Fibroblast of skin of abdomen (primary cell): ENCODE results near the gene OGDH. TPM values are rescaled to one million over a fixed set of nuclear protein-coding genes. Genes with fewer than 3 reads are reported as not detected.
"Not testable (repeated sequence)": the region's sequence is repeated elsewhere in the genome, so short reads cannot be mapped to it uniquely, and the experiment has no call there.

Experiments used
- DNase-seq: peaks from one replicate; pipeline ENCODE4 v3.0.0-alpha.2; 2013
- polyA plus RNA-seq, 2 experiments: library from polyadenylated mRNA; unstranded; fragments of 120-200 nt; gene quantifications; one replicate each; pipeline ENCODE4 v1.2.1, GENCODE V29; 2013; ENCODE audit not compliant: insufficient read length in 2 of 2

The OGDH gene
- 44.7 TPM for polyA plus RNA-seq (2013, experiment 1 of 2; ENCODE audit: insufficient read length)
- polyA plus RNA-seq (2013, experiment 2 of 2; ENCODE audit: insufficient read length) = 45.8 TPM

GRCh38 chr7:44606341-44607140 is at the start of gene OGDH:
OGDH (plus strand) TSS chr7:44606627; CDS start chr7:44624344, 17,717 bp downstream.
- DNase-seq = peak; percentile 99

- no peak for DNase-seq
Observed at GRCh38 chr7:44557485-44557884, 48.9 kb upstream of the OGDH start.

GRCh38 chr7:44559485-44559884 is 46.9 kb upstream of the OGDH start:
- no peak for DNase-seq

- DNase-seq = no peak
Observed at GRCh38 chr7:44561481-44561880, 44.9 kb upstream of the OGDH start.

GRCh38 chr7:44561962-44562621 is 44.3 kb upstream of the OGDH start:
- DNase-seq = peak; percentile 43

GRCh38 chr7:44562622-44562962 is 43.8 kb upstream of the OGDH start:
- not testable (repeated sequence) for DNase-seq

GRCh38 chr7:44563171-44563679 is 43.2 kb upstream of the OGDH start:
- no peak for DNase-seq

- no peak for DNase-seq
Observed at GRCh38 chr7:44564606-44565005, 41.8 kb upstream of the OGDH start.

GRCh38 chr7:44565097-44565794 is 41.2 kb upstream of the OGDH start:
- DNase-seq = peak; percentile 40

- no peak for DNase-seq
Observed at GRCh38 chr7:44565795-44566559, 40.5 kb upstream of the OGDH start.

GRCh38 chr7:44566680-44567079 is 39.7 kb upstream of the OGDH start:
- no peak for DNase-seq

- no peak for DNase-seq
Observed at GRCh38 chr7:44567884-44568283, 38.5 kb upstream of the OGDH start.

GRCh38 chr7:44568771-44569560 is 37.5 kb upstream of the OGDH start:
- DNase-seq = no peak

GRCh38 chr7:44569959-44570358 is 36.5 kb upstream of the OGDH start:
- no peak for DNase-seq

- no peak for DNase-seq
Observed at GRCh38 chr7:44572771-44573170, 33.7 kb upstream of the OGDH start.

- peak; percentile 93 for DNase-seq
Observed at GRCh38 chr7:44573464-44574286, 32.8 kb upstream of the OGDH start, which contains the start of gene DDX56. DDX56 (minus strand) TSS chr7:44573908; CDS start chr7:44573895, 13 bp downstream.

- no peak for DNase-seq
Observed at GRCh38 chr7:44574287-44574872, 32.0 kb upstream of the OGDH start.

GRCh38 chr7:44575054-44575453 is 31.4 kb upstream of the OGDH start:
- no peak for DNase-seq

GRCh38 chr7:44576228-44576627 is 30.2 kb upstream of the OGDH start:
- no peak for DNase-seq
